Sigmoid colon (tissue), 3 donors: ENCODE measurements around the gene MRPL14.

Experiments
- CTCF ChIP-seq, 4 experiments: fragments of 450-650 bp in 3 of 4; fragments of 200-600 bp in 1 of 4; IDR thresholded peaks; one replicate each; pipeline ENCODE4 v1.5.1; 2016 to 2019; ENCODE audit warnings: antibody characterized with exemption in 4 of 4, mild to moderate bottlenecking in 3 of 4, moderate library complexity in 2 of 4
- POLR2A ChIP-seq, 2 donors: fragments of 450-650 bp; IDR thresholded peaks; one replicate each; pipeline ENCODE4 v1.6.1; 2016; ENCODE audit warnings: antibody characterized with exemption in 2 of 2, mild to moderate bottlenecking in 2 of 2, moderate library complexity in 2 of 2

- TF ChIP-seq CTCF (IDR thresholded peaks at IDR 0.05), result no peak
- no peak for TF ChIP-seq POLR2A (IDR thresholded peaks at IDR 0.05)
These were observed 16.3 kb downstream of the MRPL14 start for GRCh38 chr6:44110966-44111365.
